Measurements from ENCODE around the gene ZFHX2.

GRCh38 chr14:23572524-23572828 lies 20.9 kb upstream of the ZFHX2 start:
- no peak for TF ChIP-seq REST (IDR thresholded peaks at IDR 0.05; ENCODE audit: borderline replicate concordance)
- TF ChIP-seq CTCF (IDR thresholded peaks at IDR 0.05; ENCODE audit: poor library complexity, severe bottlenecking) = no peak
- no peak for TF ChIP-seq EZH2 (IDR thresholded peaks at IDR 0.05; ENCODE audit: borderline replicate concordance, insufficient read depth, low read length, poor library complexity, severe bottlenecking)
- TF ChIP-seq POLR2AphosphoS5 (IDR thresholded peaks at IDR 0.05) = no peak
- TF ChIP-seq MXI1 (conservative IDR thresholded peaks at IDR 0.05; ENCODE audit: poor library complexity, severe bottlenecking) = no peak
